OCI-LY1 (cell line): ENCODE data around the gene ZNF239.

Source experiments
- H2AFZ ChIP-seq: fragments of 200-600 bp; sonication (generic), shearing (Covaris generic); 2 replicates; pipeline ENCODE4 v1.6.0; 2014; ENCODE audit warnings: antibody characterized with exemption, mild to moderate bottlenecking, low read length
- H3F3A ChIP-seq: fragments of 200-600 bp; sonication (generic), shearing (Covaris generic); 2 replicates; pipeline ENCODE4 v1.6.0; 2014; ENCODE audit warnings: mild to moderate bottlenecking, antibody characterized with exemption, low read length, moderate library complexity; ENCODE audit not compliant: insufficient read depth
- H3K27ac ChIP-seq: fragments of 200-600 bp; sonication (generic); 2 replicates; pipeline ENCODE4 v1.5.1; 2014; ENCODE audit warnings: low read length, mixed run types, mild to moderate bottlenecking, low read depth; ENCODE audit not compliant: poor library complexity, severe bottlenecking
- H3K27me3 ChIP-seq: fragments of 200-600 bp; sonication (generic); 2 replicates; pipeline ENCODE4 v1.6.0; 2014; ENCODE audit warnings: antibody characterized with exemption, mild to moderate bottlenecking, low read length, moderate library complexity; ENCODE audit not compliant: insufficient read depth
- H3K36me3 ChIP-seq: fragments of 200-600 bp; sonication (generic); 2 replicates; pipeline ENCODE4 v1.6.1; 2014; ENCODE audit warnings: mild to moderate bottlenecking, antibody characterized with exemption, low read length, moderate library complexity, mixed read lengths; ENCODE audit not compliant: insufficient read depth
- H3K4me1 ChIP-seq: fragments of 200-600 bp; sonication (generic); 2 replicates; pipeline ENCODE4 v1.5.1; 2014; ENCODE audit warnings: mild to moderate bottlenecking, low read length, moderate library complexity; ENCODE audit not compliant: insufficient read depth, severe bottlenecking
- H3K4me2 ChIP-seq: fragments of 200-600 bp; sonication (generic), shearing (Covaris generic); 2 replicates; pipeline ENCODE4 v1.6.1; 2014; ENCODE audit warnings: low read length
- H3K4me3 ChIP-seq: fragments of 200-600 bp; sonication (generic); 2 replicates; pipeline ENCODE4 v1.5.1; 2014; ENCODE audit warnings: low read length, low read depth, mild to moderate bottlenecking, mixed read lengths; ENCODE audit not compliant: poor library complexity, severe bottlenecking
- H3K79me2 ChIP-seq: fragments of 200-600 bp; shearing (Covaris generic); 2 replicates; pipeline ENCODE4 v1.6.1; 2016; ENCODE audit warnings: mixed run types, low read length, mixed read lengths; ENCODE audit not compliant: insufficient read depth
- H3K9ac ChIP-seq: fragments of 200-600 bp; sonication (generic), shearing (Covaris generic); 2 replicates; pipeline ENCODE4 v1.6.1; 2014; ENCODE audit warnings: mild to moderate bottlenecking, low read length, mixed read lengths
- H3K9me2 ChIP-seq: fragments of 200-600 bp; sonication (generic), shearing (Covaris generic); 2 replicates; pipeline ENCODE4 v1.6.1; 2014; ENCODE audit warnings: low read depth, mild to moderate bottlenecking, low read length, mixed read lengths
- H3K9me3 ChIP-seq: fragments of 200-600 bp; shearing (Covaris generic); 2 replicates; pipeline ENCODE4 v1.6.1; 2014; ENCODE audit warnings: low read length, mixed read lengths
- H4K20me1 ChIP-seq: fragments of 200-600 bp; sonication (generic), shearing (Covaris generic); 2 replicates; pipeline ENCODE4 v1.6.0; 2016; ENCODE audit warnings: mild to moderate bottlenecking, low read length; ENCODE audit not compliant: insufficient read depth
- CTCF ChIP-seq: fragments of 200-600 bp; sonication (generic), shearing (Covaris generic); IDR thresholded peaks from 2 replicates; pipeline ENCODE4 v1.5.1; 2017; ENCODE audit warnings: mild to moderate bottlenecking, antibody characterized with exemption, low read length, moderate library complexity, mixed read lengths
- EZH2 ChIP-seq: fragments of 200-600 bp; sonication (generic), shearing (Covaris generic); IDR thresholded peaks from 2 replicates; pipeline ENCODE4 v1.8.0; 2017; ENCODE audit warnings: borderline replicate concordance, mixed run types, mild to moderate bottlenecking, antibody characterized with exemption, low read length, moderate library complexity, mixed read lengths

Gene ZNF239

GRCh38 chr10:43599333-43599732 lies 24.9 kb upstream of the ZNF239 start:
- peaks cover 8% of the 10 kb centered on the region for H3K4me1 ChIP-seq
- no peaks in the 10 kb centered on the region for H3K9me2 ChIP-seq
- no peak overlapping the region for H3K4me2 ChIP-seq

GRCh38 chr10:43598446-43598845 lies 24.0 kb upstream of the ZNF239 start:
- Histone ChIP-seq H2AFZ (no peak overlapping the region), H3K4me1 (peaks cover 8% of the 10 kb centered on the region), H3K9me3 (no peaks in the 10 kb centered on the region), H3K4me3 (no peak overlapping the region), H3K27ac (no peak overlapping the region), H3F3A (no peaks in the 10 kb centered on the region), H3K27me3 (peaks cover 4% of the 10 kb centered on the region; the same call in 1 of the 2 replicates), H3K9ac (no peak overlapping the region), H3K9me2 (no peaks in the 10 kb centered on the region), H3K4me2 (no peak overlapping the region), H4K20me1 (no peaks in the 10 kb centered on the region), H3K79me2 (no peaks in the 10 kb centered on the region), H3K36me3 (no peaks in the 10 kb centered on the region; the same call in 1 of the 2 replicates)
- TF ChIP-seq CTCF (no peak), EZH2 (no peak)

More at GRCh38 chr10:43599333-43599732, 24.9 kb upstream of the ZNF239 start:
- no peaks in the 10 kb centered on the region; the same call in 1 of the 2 replicates for H3K36me3 ChIP-seq
- no peak overlapping the region for H3K4me3 ChIP-seq
- H3K27me3 ChIP-seq = peaks cover 4% of the 10 kb centered on the region; the same call in 1 of the 2 replicates
- no peak overlapping the region for H3K9ac ChIP-seq
- no peaks in the 10 kb centered on the region for H3K79me2 ChIP-seq
- no peaks in the 10 kb centered on the region for H4K20me1 ChIP-seq
- H3K27ac ChIP-seq = no peak overlapping the region
- H2AFZ ChIP-seq = no peak overlapping the region
- TF ChIP-seq EZH2 (no peak), CTCF (no peak)
- H3F3A ChIP-seq = no peaks in the 10 kb centered on the region
- no peaks in the 10 kb centered on the region for H3K9me3 ChIP-seq

- Histone ChIP-seq H3K9me2 (no peaks in the 10 kb centered on the region), H4K20me1 (no peaks in the 10 kb centered on the region), H3F3A (no peaks in the 10 kb centered on the region), H3K4me3 (no peak overlapping the region), H2AFZ (no peak overlapping the region), H3K27ac (no peak overlapping the region), H3K4me2 (no peak overlapping the region), H3K4me1 (peaks cover 8% of the 10 kb centered on the region), H3K27me3 (0 out of 2 replicates have a peak, but pooled peaks cover 4% of the 10 kb centered on the region), H3K79me2 (no peaks in the 10 kb centered on the region), H3K36me3 (no peaks in the 10 kb centered on the region; the same call in 1 of the 2 replicates), H3K9me3 (no peaks in the 10 kb centered on the region), H3K9ac (no peak overlapping the region)
- TF ChIP-seq CTCF (no peak), EZH2 (no peak)
These were observed 22.1 kb upstream of the ZNF239 start for GRCh38 chr10:43596546-43596945.
